ENCODE results near the gene MAST4. TPM values are rescaled to one million over a fixed set of nuclear protein-coding genes. Genes with fewer than 3 reads are reported as not detected.

MAST4 gene
- total RNA-seq, 1 experiment from 2014 or later = 26.5 TPM

GRCh38 chr5:66669862-66670195 is 73.6 kb downstream of the MAST4 start:
- CTCF ChIA-PET = no interaction called here
- Mint-ChIP-seq H3K36me3 (ENCODE audit: insufficient read depth, unreplicated experiment) (no peaks in the 10 kb centered on the region), H3K27ac (ENCODE audit: low read depth, unreplicated experiment) (no peak overlapping the region), H3K27me3 (ENCODE audit: insufficient read depth, unreplicated experiment) (peaks cover 51% of the 10 kb centered on the region), H3K4me1 (ENCODE audit: insufficient read depth, unreplicated experiment) (no peaks in the 10 kb centered on the region), H3K4me3 (ENCODE audit: unreplicated experiment) (no peak overlapping the region), H3K9me3 (ENCODE audit: unreplicated experiment) (no peaks in the 10 kb centered on the region)
- no peak for TF ChIP-seq CTCF (IDR thresholded peaks at IDR 0.05; ENCODE audit: unreplicated experiment)
- no peak for DNase-seq (ENCODE audit: unreplicated experiment)
- no TSS peak for BruUV-seq (replicated peaks)
- intact Hi-C loops (cut with micrococcal nuclease) = no loop called here
- POLR2A ChIA-PET = no interaction called here

- no peaks in the 10 kb centered on the region for H3K4me1 Mint-ChIP-seq (ENCODE audit: insufficient read depth, unreplicated experiment)
- H3K27me3 Mint-ChIP-seq (ENCODE audit: insufficient read depth, unreplicated experiment) = peaks cover 58% of the 10 kb centered on the region
- no peak overlapping the region for H3K4me3 Mint-ChIP-seq (ENCODE audit: unreplicated experiment)
- H3K27ac Mint-ChIP-seq (ENCODE audit: low read depth, unreplicated experiment) = no peak overlapping the region
- TF ChIP-seq CTCF (IDR thresholded peaks at IDR 0.05; ENCODE audit: unreplicated experiment) = no peak
- H3K9me3 Mint-ChIP-seq (ENCODE audit: unreplicated experiment) = no peaks in the 10 kb centered on the region
- CTCF ChIA-PET = no interaction called here
- no peaks in the 10 kb centered on the region for H3K36me3 Mint-ChIP-seq (ENCODE audit: insufficient read depth, unreplicated experiment)
- no TSS peak for BruUV-seq (replicated peaks)
- DNase-seq (ENCODE audit: unreplicated experiment) = no peak
- intact Hi-C loops (cut with micrococcal nuclease) = no loop called here
- POLR2A ChIA-PET = no interaction called here
Observed at GRCh38 chr5:66671305-66671704, 75.1 kb downstream of the MAST4 start.

- intact Hi-C loops (cut with micrococcal nuclease) = no loop called here
- Mint-ChIP-seq H3K27me3 (ENCODE audit: insufficient read depth, unreplicated experiment) (peaks cover 55% of the 10 kb centered on the region), H3K4me3 (ENCODE audit: unreplicated experiment) (no peak overlapping the region), H3K36me3 (ENCODE audit: insufficient read depth, unreplicated experiment) (no peaks in the 10 kb centered on the region), H3K27ac (ENCODE audit: low read depth, unreplicated experiment) (no peak overlapping the region), H3K4me1 (ENCODE audit: insufficient read depth, unreplicated experiment) (no peaks in the 10 kb centered on the region), H3K9me3 (ENCODE audit: unreplicated experiment) (no peaks in the 10 kb centered on the region)
- TF ChIP-seq CTCF (IDR thresholded peaks at IDR 0.05; ENCODE audit: unreplicated experiment) = no peak
- DNase-seq (ENCODE audit: unreplicated experiment) = no peak
- CTCF ChIA-PET = interaction anchor here (0.6 to 1.1 kb wide), 2 partner anchors 356 to 366 kb away, joined by 3 to 4 read pairs; no protein-coding TSS in a partner anchor
- POLR2A ChIA-PET = interaction anchor here (0.7 kb wide), 1 partner anchor 153 kb away, joined by 3 read pairs; no protein-coding TSS in a partner anchor
- no TSS peak for BruUV-seq (replicated peaks)
Observed at GRCh38 chr5:66674802-66675201, 78.6 kb downstream of the MAST4 start.

- intact Hi-C loops (cut with micrococcal nuclease) = no loop called here
- H3K4me3 Mint-ChIP-seq (ENCODE audit: unreplicated experiment) = no peak overlapping the region
- no TSS peak for BruUV-seq (replicated peaks)
- no peak for TF ChIP-seq CTCF (IDR thresholded peaks at IDR 0.05; ENCODE audit: unreplicated experiment)
- DNase-seq (ENCODE audit: unreplicated experiment) = peak; percentile 6
- ChIA-PET CTCF (interaction anchor here (1.1 kb wide), 1 partner anchor 367 kb away, joined by 3 read pairs; no protein-coding TSS in a partner anchor), POLR2A (no interaction called here)
- H3K27me3 Mint-ChIP-seq (ENCODE audit: insufficient read depth, unreplicated experiment) = peaks cover 49% of the 10 kb centered on the region
- H3K9me3 Mint-ChIP-seq (ENCODE audit: unreplicated experiment) = no peaks in the 10 kb centered on the region
- H3K4me1 Mint-ChIP-seq (ENCODE audit: insufficient read depth, unreplicated experiment) = no peaks in the 10 kb centered on the region
- H3K27ac Mint-ChIP-seq (ENCODE audit: low read depth, unreplicated experiment) = no peak overlapping the region
- no peaks in the 10 kb centered on the region for H3K36me3 Mint-ChIP-seq (ENCODE audit: insufficient read depth, unreplicated experiment)
Observed at GRCh38 chr5:66675406-66675805, 79.2 kb downstream of the MAST4 start.
